Measurements from ENCODE around the gene DRGX. TPM values are rescaled to one million over a fixed set of nuclear protein-coding genes. Genes with fewer than 3 reads are reported as not detected.

DRGX gene
- total and polyA plus RNA-seq, 2 donors (not counting 1 experiment from before 2014, with no cell fraction given): not detected

DNA sequence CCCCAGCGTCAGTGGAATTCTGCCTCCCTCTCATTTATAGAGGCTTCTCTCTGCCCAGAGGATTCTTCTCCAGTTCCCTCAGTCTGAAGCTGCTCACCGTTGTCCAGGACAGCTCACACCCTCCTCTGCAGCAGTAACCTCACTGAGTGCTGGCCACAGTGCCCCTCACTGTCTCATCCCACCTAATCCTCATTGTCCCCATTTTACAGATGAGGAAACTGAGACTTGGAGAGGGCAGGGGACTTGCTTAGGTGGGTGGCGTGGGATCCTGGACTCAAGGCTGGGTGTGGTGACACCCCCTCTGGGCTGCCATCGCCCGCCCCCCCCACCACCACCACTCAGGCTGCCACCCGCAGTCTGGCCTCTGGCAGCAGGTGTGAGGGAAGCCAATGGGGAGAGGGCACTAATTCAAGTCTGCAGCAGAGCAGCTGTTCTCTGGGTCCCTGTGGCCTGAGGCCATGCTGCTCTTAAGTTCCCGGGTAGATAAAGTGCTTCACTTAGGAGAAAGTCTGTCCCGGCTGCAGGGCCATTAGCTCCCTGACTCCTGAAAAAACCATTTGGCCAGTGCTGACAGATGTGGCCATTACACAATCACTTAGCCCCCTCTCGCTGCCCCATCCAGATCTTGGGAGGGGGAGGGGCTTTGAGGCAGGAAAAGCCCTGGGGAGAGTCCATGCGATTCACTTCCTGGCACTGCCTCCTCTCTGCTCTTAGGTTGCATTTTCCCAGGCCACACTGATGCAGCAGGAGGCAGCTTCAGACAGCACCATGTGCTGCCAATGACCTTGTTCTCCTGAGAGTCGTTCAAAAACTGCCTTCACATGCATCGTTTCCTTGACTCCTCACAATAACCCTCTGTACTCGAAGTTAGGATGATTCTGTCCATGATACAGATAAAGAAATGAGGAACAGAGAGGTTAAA is 36.3 kb downstream of the DRGX start:
- Mint-ChIP-seq H3K9me3 (ENCODE audit: insufficient read depth) (no peaks in the 10 kb centered on the region), H3K4me1 (peaks cover 12% of the 10 kb centered on the region), H3K27me3 (peaks cover 8% of the 10 kb centered on the region), H3K27ac (no peak overlapping the region), H3K4me3 (no peak overlapping the region)
- H3K9ac ChIP-seq (ENCODE audit: low read length): no peak overlapping the region
- no peak overlapping the region for H3K4me2 ChIP-seq (replicated peaks; ENCODE audit: low read depth, low read length, poor library complexity, severe bottlenecking)
- 100% methylated on average over 3 of the region's 13 CpGs for WGBS (ENCODE audit: insufficient coverage)
- H3K27me3 ChIP-seq (replicated peaks in 1 of 4; ENCODE audit: control extremely low read depth in 1 of 4, control insufficient read depth in 3 of 4, insufficient read depth in 4 of 4, low read length in 3 of 4): peaks cover 0 to 2% (median 0%) of the 10 kb centered on the region in 4 experiments
- CTCF ChIA-PET: no interaction called here
- no peaks in the 10 kb centered on the region for H3K36me3 ChIP-seq (replicated peaks in 1 of 2; ENCODE audit: control extremely low read depth in 1 of 2, control insufficient read depth in 1 of 2, extremely low read depth in 1 of 2, insufficient read depth in 2 of 2, low read length in 1 of 2)
- no peak overlapping the region for H3K27ac ChIP-seq (ENCODE audit: low read length in 2 of 2)
- H3K4me3 ChIP-seq (ENCODE audit: control extremely low read depth in 1 of 5, extremely low read depth in 1 of 5, insufficient read depth in 1 of 5, low read depth in 2 of 5, low read length in 4 of 5): no peak overlapping the region
- H2AFZ ChIP-seq (ENCODE audit: insufficient read depth, low read depth, low read length, poor library complexity, severe bottlenecking): no peak overlapping the region
- TF ChIP-seq EZH2 (IDR thresholded peaks at IDR 0.05; ENCODE audit: borderline replicate concordance, insufficient read depth, low read depth, low read length, poor library complexity, severe bottlenecking): no peak
- H3K4me1 ChIP-seq (ENCODE audit: control insufficient read depth in 2 of 2, insufficient read depth in 2 of 2, low read length in 2 of 2): peaks cover 4 to 13% of the 10 kb centered on the region in 2 donors
- no peak for DNase-seq
- intact Hi-C loops (cut with micrococcal nuclease): no loop called here
- POLR2A ChIA-PET: no interaction called here
- H3K79me2 ChIP-seq (ENCODE audit: control insufficient read depth, insufficient read depth, low read length): no peaks in the 10 kb centered on the region
- peaks cover 0 to 3% (median 0%) of the 10 kb centered on the region in 3 donors for H3K9me3 ChIP-seq (ENCODE audit: control extremely low read depth in 1 of 3, control insufficient read depth in 2 of 3, insufficient read depth in 1 of 3, low read length in 2 of 3)
- no peak for ATAC-seq (ENCODE audit: low read depth)
- H4K20me1 ChIP-seq (ENCODE audit: control insufficient read depth, insufficient read depth, low read length, poor library complexity, severe bottlenecking): no peaks in the 10 kb centered on the region

DNA sequence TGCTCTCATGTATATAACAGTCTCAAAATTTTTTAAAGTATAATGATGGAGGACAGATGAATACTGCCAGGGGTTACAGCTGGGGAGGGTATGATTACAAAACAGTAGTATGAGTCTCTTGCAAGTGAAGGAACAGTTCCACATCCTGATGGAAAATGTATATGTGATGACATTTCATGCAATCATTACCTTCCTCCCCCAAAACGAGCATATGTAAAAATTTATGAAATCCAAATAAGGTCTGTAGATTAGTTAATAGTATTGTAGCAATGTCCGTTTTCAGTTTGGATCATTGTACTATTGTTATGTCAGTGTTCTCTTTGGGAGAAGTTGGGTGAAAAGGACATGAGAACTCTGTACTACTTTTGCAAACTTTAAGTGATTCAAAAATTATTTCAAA is 38.0 kb downstream of the DRGX start:
- Mint-ChIP-seq H3K9me3 (ENCODE audit: insufficient read depth) (no peaks in the 10 kb centered on the region), H3K4me1 (peaks cover 10% of the 10 kb centered on the region)
- CTCF ChIA-PET: no interaction called here

More for the DNA sequence above, 38.0 kb downstream of the DRGX start:
- Histone ChIP-seq H3K27me3 (replicated peaks in 1 of 4; ENCODE audit: control extremely low read depth in 1 of 4, control insufficient read depth in 3 of 4, insufficient read depth in 4 of 4, low read length in 3 of 4) (peaks cover 0 to 2% (median 0%) of the 10 kb centered on the region in 4 experiments), H4K20me1 (ENCODE audit: control insufficient read depth, insufficient read depth, low read length, poor library complexity, severe bottlenecking) (no peaks in the 10 kb centered on the region), H3K79me2 (ENCODE audit: control insufficient read depth, insufficient read depth, low read length) (no peaks in the 10 kb centered on the region), H3K9ac (ENCODE audit: low read length) (no peak overlapping the region), H3K4me3 (ENCODE audit: control extremely low read depth in 1 of 5, extremely low read depth in 1 of 5, insufficient read depth in 1 of 5, low read depth in 2 of 5, low read length in 4 of 5) (no peak overlapping the region), H3K36me3 (replicated peaks in 1 of 2; ENCODE audit: control extremely low read depth in 1 of 2, control insufficient read depth in 1 of 2, extremely low read depth in 1 of 2, insufficient read depth in 2 of 2, low read length in 1 of 2) (no peaks in the 10 kb centered on the region), H3K27ac (ENCODE audit: low read length in 2 of 2) (no peak overlapping the region), H3K4me1 (ENCODE audit: control insufficient read depth in 2 of 2, insufficient read depth in 2 of 2, low read length in 2 of 2) (peaks cover 4 to 12% of the 10 kb centered on the region in 2 donors), H3K4me2 (replicated peaks; ENCODE audit: low read depth, low read length, poor library complexity, severe bottlenecking) (no peak overlapping the region), H3K9me3 (ENCODE audit: control extremely low read depth in 1 of 3, control insufficient read depth in 2 of 3, insufficient read depth in 1 of 3, low read length in 2 of 3) (peaks cover 0 to 3% (median 0%) of the 10 kb centered on the region in 3 donors), H2AFZ (ENCODE audit: insufficient read depth, low read depth, low read length, poor library complexity, severe bottlenecking) (no peak overlapping the region)
- no peak for DNase-seq
- WGBS (ENCODE audit: insufficient coverage): no CpG with 5 or more reads among the region's 2 CpGs
- Mint-ChIP-seq H3K27ac (no peak overlapping the region), H3K27me3 (peaks cover 8% of the 10 kb centered on the region), H3K4me3 (no peak overlapping the region)
- intact Hi-C loops (cut with micrococcal nuclease): no loop called here
- no peak for ATAC-seq (ENCODE audit: low read depth)
- TF ChIP-seq EZH2 (IDR thresholded peaks at IDR 0.05; ENCODE audit: borderline replicate concordance, insufficient read depth, low read depth, low read length, poor library complexity, severe bottlenecking) (no peak), CTCF (IDR thresholded peaks at IDR 0.05) (no peak)
- POLR2A ChIA-PET: no interaction called here

All from B cell (primary cell).